Bronchial epithelial cell (primary cell): ENCODE data around the gene SPATA13. TPM values are rescaled to one million over a fixed set of nuclear protein-coding genes. Genes with fewer than 3 reads are reported as not detected.
"Not testable (repeated sequence)": the region's sequence is repeated elsewhere in the genome, so short reads cannot be mapped to it uniquely, and the experiment has no call there.

Experiments
- DNase-seq: peaks from one replicate; pipeline ENCODE4 v3.0.0-alpha.2; 2010; ENCODE audit warnings: low read depth
- FAIRE-seq: peaks from 2 replicates; lab custom pipeline; 2011; peaks lifted over from hg19 to GRCh38; lab: Jason Lieb, UNC
- H3K27me3 ChIP-seq: 2 replicates; pipeline ENCODE4 v1.5.1; 2011; ENCODE audit warnings: low read length; ENCODE audit not compliant: control insufficient read depth, insufficient read depth
- H3K36me3 ChIP-seq: 2 replicates; pipeline ENCODE4 v1.5.1; 2011; ENCODE audit warnings: low read length; ENCODE audit not compliant: control insufficient read depth, insufficient read depth
- H3K4me3 ChIP-seq: 2 replicates; pipeline ENCODE4 v1.5.1; 2011; ENCODE audit warnings: mild to moderate bottlenecking, low read depth, low read length, control low read depth
- CTCF ChIP-seq: IDR thresholded peaks from 2 replicates; pipeline ENCODE4 v1.5.1; 2011; ENCODE audit warnings: mild to moderate bottlenecking, moderate library complexity, low read length, control low read depth, inconsistent platforms; ENCODE audit not compliant: insufficient read depth, severe bottlenecking
- total RNA-seq: library from RNA; depleted of rRNA; stranded (reverse); fragments of >200 nt; gene quantifications from 2 replicates; pipeline ENCODE4 v1.2.1, GENCODE V29; 2014

SPATA13 gene
- total RNA-seq, 1 donor from 2014 or later: 2.1 TPM

GRCh38 chr13:24307211-24308067, 146.9 kb downstream of the SPATA13 start:
- TF ChIP-seq CTCF: no peak
- DNase-seq (no peak), FAIRE-seq (no peak)
- Histone ChIP-seq H3K27me3 (no peaks in the 10 kb centered on the region), H3K36me3 (no peaks in the 10 kb centered on the region), H3K4me3 (no peak overlapping the region)

- DNase-seq (no peak), FAIRE-seq (no peak)
- H3K4me3 ChIP-seq: no peak overlapping the region
- no peaks in the 10 kb centered on the region for H3K27me3 ChIP-seq
- no peak for TF ChIP-seq CTCF
- H3K36me3 ChIP-seq: no peaks in the 10 kb centered on the region
These were observed 147.5 kb downstream of the SPATA13 start for GRCh38 chr13:24308068-24308445.

- Histone ChIP-seq H3K36me3 (no peaks in the 10 kb centered on the region), H3K27me3 (no peaks in the 10 kb centered on the region), H3K4me3 (no peak overlapping the region)
- no peak for FAIRE-seq
- no peak for DNase-seq
- TF ChIP-seq CTCF: no peak
These were observed 148.0 kb downstream of the SPATA13 start for GRCh38 chr13:24308488-24309020.

GRCh38 chr13:24309300-24309699, 148.8 kb downstream of the SPATA13 start, which contains the start of gene C1QTNF9:
Gene C1QTNF9 (plus strand): TSS chr13:24309580. CDS start chr13:24316004, 6,424 bp downstream.
- H3K27me3 ChIP-seq, H3K4me3 ChIP-seq, FAIRE-seq, H3K36me3 ChIP-seq, DNase-seq: not testable (repeated sequence)

- Histone ChIP-seq H3K36me3 (no peaks in the 10 kb centered on the region), H3K27me3 (no peaks in the 10 kb centered on the region), H3K4me3 (no peak overlapping the region)
- no peak for TF ChIP-seq CTCF
- DNase-seq (no peak), FAIRE-seq (no peak)
These were observed 152.9 kb downstream of the SPATA13 start for GRCh38 chr13:24313439-24313838.

GRCh38 chr13:24317835-24318234, 157.3 kb downstream of the SPATA13 start:
- H3K36me3 ChIP-seq, FAIRE-seq, DNase-seq, H3K27me3 ChIP-seq, H3K4me3 ChIP-seq: not testable (repeated sequence)

GRCh38 chr13:24318878-24319277, 158.4 kb downstream of the SPATA13 start:
- not testable (repeated sequence) for H3K27me3 ChIP-seq, DNase-seq
- FAIRE-seq: peak; percentile 89

GRCh38 chr13:24319641-24320040, 159.1 kb downstream of the SPATA13 start:
- not testable (repeated sequence) for H3K27me3 ChIP-seq, H3K36me3 ChIP-seq, H3K4me3 ChIP-seq, DNase-seq
- FAIRE-seq: peak; percentile 98

More at GRCh38 chr13:24318878-24319277, 158.4 kb downstream of the SPATA13 start:
- not testable (repeated sequence) for H3K36me3 ChIP-seq, H3K4me3 ChIP-seq

- not testable (repeated sequence) for H3K27me3 ChIP-seq, H3K36me3 ChIP-seq, H3K4me3 ChIP-seq, DNase-seq
- FAIRE-seq: peak; percentile 98
These were observed 160.9 kb downstream of the SPATA13 start for GRCh38 chr13:24321416-24321815.
